Dendritic cell treated with granulocyte-macrophage colony-stimulating factor and Interleukin-4, amounts not matched to agents 40 ng/mL and 50 ng/mL, for 4 days (primary cell): Measurements from ENCODE around the gene MAP2K3.
"Not testable (repeated sequence)": the region's sequence is repeated elsewhere in the genome, so short reads cannot be mapped to it uniquely, and the experiment has no call there.

Source experiments
- H3K27ac Mint-ChIP-seq: one replicate; pipeline ENCODE4 v1.8.0; 2022; ENCODE audit warnings: mild to moderate bottlenecking, mixed read lengths
- H3K27me3 Mint-ChIP-seq: one replicate; pipeline ENCODE4 v1.8.0; 2022; ENCODE audit warnings: mild to moderate bottlenecking, mixed read lengths
- H3K36me3 Mint-ChIP-seq: one replicate; pipeline ENCODE4 v1.8.0; 2022; ENCODE audit warnings: low read depth, mixed read lengths
- H3K4me1 Mint-ChIP-seq: one replicate; pipeline ENCODE4 v1.8.0; 2022; ENCODE audit warnings: low read depth, mixed read lengths
- H3K4me3 Mint-ChIP-seq: one replicate; pipeline ENCODE4 v1.8.0; 2022; ENCODE audit warnings: mild to moderate bottlenecking, moderate library complexity, mixed read lengths
- H3K9me3 Mint-ChIP-seq: one replicate; pipeline ENCODE4 v1.8.0; 2022; ENCODE audit warnings: mixed read lengths
- intact Hi-C: fragments of 100-400 bp; cut with micrococcal nuclease; formaldehyde crosslinking; loops from one replicate; pipeline ENCODE4 v1.15.0; 2022

MAP2K3 gene

DNA sequence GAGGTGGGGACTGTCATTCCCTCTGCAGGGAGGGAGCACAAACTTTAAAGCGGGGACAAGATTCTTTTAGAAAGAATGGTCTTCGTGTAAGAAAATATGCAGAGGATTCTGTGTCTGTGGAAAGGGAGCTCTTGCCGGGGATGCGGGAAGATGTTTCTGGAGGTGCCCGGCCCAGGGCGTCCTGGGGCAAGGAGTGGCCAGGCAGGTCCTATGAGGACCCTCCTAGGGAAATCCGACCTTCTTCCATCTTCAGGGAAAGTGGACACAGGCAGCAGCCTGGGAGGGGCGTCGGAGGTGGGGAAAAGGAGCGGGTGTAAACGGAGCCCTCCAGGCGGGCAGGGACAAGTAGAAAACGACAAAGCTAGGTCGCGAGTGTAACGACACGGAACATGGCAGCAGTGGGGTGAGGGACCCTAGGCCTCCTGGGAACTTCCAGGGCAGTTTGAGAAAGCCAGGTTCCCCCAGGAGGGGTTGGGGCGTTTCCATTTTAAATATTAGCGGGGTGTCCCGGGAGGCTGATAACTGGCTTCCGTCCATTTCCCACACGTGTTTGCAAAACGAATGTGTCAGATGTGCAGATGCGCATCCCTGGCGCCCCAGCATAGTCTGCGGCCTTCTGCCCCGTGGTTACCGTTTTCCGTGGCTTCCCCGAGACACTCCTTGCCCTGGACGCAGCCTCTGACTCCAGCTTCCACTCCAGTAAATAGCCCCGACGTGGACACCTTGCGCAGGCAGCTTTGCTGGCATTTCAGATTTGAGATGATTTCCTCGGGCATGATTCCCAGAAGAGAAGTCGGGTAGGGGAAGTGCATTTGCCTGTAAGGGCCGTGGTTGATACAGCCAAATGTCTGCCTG lies 39.0 kb downstream of the MAP2K3 start:
- intact Hi-C loops = loop anchor here (5.0 kb wide), 3 partner anchors 41 to 189 kb away; partner anchors contain the start of gene MAP2K3

DNA sequence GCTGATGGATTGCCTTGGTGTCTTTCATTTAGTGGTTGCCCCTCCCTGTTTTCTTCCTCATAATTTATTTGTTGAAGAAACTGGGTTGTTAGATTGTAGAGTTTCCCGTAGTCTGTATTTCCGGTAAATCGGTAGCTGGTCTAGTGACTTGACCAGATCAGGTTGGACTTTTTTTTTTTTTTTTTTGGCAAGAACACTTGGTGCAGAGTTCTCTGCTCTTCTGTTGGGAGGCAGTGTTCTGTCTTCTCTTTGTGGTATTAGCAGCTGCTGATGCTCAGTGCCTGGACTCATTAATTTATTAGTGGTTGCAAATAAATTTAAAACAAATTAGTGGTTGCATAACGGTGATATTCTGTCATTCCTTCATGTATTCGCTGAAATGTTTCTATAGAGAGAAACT lies 40.2 kb downstream of the MAP2K3 start:
- intact Hi-C loops = loop anchor here (5.0 kb wide), 3 partner anchors 42 to 188 kb away; partner anchors contain the start of gene MAP2K3
- H3K27ac Mint-ChIP-seq, H3K36me3 Mint-ChIP-seq, H3K4me3 Mint-ChIP-seq: not testable (repeated sequence)
- H3K9me3 Mint-ChIP-seq = peaks cover 17% of the 10 kb centered on the region
- peaks cover 18% of the 10 kb centered on the region for H3K27me3 Mint-ChIP-seq
- peaks cover 32% of the 10 kb centered on the region for H3K4me1 Mint-ChIP-seq

More for the DNA sequence above, 39.0 kb downstream of the MAP2K3 start:
- H3K9me3 Mint-ChIP-seq, H3K36me3 Mint-ChIP-seq: not testable (repeated sequence)
- Mint-ChIP-seq H3K27me3 (peaks cover 12% of the 10 kb centered on the region), H3K4me1 (peaks cover 32% of the 10 kb centered on the region), H3K4me3 (peak overlapping the region; percentile 84), H3K27ac (peak overlapping the region; percentile 56)

DNA sequence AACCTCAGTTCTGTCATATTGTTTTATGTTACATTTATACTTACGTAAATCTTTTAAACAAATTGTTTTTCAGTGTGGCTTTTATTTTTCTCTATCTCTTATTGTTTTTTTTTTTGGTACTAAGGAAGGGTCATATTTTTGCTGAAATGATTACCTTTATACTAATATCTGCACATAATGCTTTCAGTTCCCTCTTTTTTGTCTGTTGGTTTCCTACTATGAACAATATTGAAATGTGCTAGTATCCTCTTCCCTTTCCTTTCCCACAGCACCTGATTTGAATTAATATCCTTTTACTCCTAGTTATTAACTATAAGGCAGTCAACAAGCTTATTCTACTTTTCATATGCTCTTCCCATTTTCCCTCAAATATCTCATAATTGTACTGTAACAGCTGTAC lies 43.4 kb downstream of the MAP2K3 start:
- intact Hi-C loops, H3K36me3 Mint-ChIP-seq, H3K27ac Mint-ChIP-seq, H3K4me3 Mint-ChIP-seq: not testable (repeated sequence)
- H3K27me3 Mint-ChIP-seq = peaks cover 18% of the 10 kb centered on the region
- peaks cover 21% of the 10 kb centered on the region for H3K4me1 Mint-ChIP-seq
- peaks cover 18% of the 10 kb centered on the region for H3K9me3 Mint-ChIP-seq

GRCh38 chr17:21328778-21329177 lies 44.3 kb downstream of the MAP2K3 start:
- peaks cover 12% of the 10 kb centered on the region for H3K4me1 Mint-ChIP-seq
- H3K36me3 Mint-ChIP-seq = not testable (repeated sequence)

GRCh38 chr17:21330436-21331160 lies 46.1 kb downstream of the MAP2K3 start:
- Mint-ChIP-seq H3K4me3 (no peak overlapping the region), H3K27ac (no peak overlapping the region), H3K27me3 (peaks cover 10% of the 10 kb centered on the region), H3K4me1 (peaks cover 8% of the 10 kb centered on the region), H3K9me3 (peaks cover 18% of the 10 kb centered on the region), H3K36me3 (no peaks in the 10 kb centered on the region)
- intact Hi-C loops = no loop called here

More at GRCh38 chr17:21328778-21329177, 44.3 kb downstream of the MAP2K3 start:
- H3K27me3 Mint-ChIP-seq = peaks cover 11% of the 10 kb centered on the region
- intact Hi-C loops, H3K4me3 Mint-ChIP-seq, H3K27ac Mint-ChIP-seq: not testable (repeated sequence)
- peaks cover 18% of the 10 kb centered on the region for H3K9me3 Mint-ChIP-seq

DNA sequence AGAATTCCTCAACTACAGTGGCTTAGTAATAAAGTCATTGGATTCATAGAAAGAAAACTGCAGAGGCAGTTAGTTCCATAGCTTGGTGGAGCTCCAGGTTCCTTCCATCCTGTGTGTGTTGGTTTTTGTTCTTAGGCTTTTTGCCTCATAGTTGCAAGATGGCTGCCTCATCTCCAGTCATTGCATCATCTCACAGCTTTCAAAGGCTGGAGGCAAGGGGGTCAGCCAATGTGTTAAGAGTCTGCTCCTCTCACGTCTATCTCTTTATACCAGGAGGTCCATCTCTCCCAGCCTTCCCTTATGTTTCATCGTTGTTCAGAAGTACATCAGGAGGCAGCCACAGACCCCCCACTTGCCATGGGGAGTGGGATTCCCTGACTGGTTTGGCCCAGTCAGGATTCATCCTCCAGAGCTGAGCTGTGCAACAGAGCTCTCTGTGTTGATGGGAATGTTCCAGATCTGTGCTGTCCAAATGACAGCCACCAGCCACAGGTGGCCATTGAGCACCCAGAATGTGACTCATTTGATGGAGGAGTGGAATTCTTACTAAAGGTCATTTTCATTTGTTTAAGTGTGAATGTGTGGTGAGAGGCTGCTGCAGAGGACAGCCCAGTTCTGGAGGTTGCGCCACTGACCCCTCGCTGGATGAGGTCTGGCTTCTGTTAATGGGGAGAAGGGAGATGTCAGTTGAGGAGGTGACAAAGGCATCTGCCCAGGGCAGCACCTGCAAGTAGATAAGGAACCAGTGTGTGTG lies 52.2 kb downstream of the MAP2K3 start:
- H3K27ac Mint-ChIP-seq, H3K9me3 Mint-ChIP-seq, intact Hi-C loops, H3K4me3 Mint-ChIP-seq, H3K4me1 Mint-ChIP-seq, H3K36me3 Mint-ChIP-seq: not testable (repeated sequence)
- peaks cover 13% of the 10 kb centered on the region for H3K27me3 Mint-ChIP-seq

DNA sequence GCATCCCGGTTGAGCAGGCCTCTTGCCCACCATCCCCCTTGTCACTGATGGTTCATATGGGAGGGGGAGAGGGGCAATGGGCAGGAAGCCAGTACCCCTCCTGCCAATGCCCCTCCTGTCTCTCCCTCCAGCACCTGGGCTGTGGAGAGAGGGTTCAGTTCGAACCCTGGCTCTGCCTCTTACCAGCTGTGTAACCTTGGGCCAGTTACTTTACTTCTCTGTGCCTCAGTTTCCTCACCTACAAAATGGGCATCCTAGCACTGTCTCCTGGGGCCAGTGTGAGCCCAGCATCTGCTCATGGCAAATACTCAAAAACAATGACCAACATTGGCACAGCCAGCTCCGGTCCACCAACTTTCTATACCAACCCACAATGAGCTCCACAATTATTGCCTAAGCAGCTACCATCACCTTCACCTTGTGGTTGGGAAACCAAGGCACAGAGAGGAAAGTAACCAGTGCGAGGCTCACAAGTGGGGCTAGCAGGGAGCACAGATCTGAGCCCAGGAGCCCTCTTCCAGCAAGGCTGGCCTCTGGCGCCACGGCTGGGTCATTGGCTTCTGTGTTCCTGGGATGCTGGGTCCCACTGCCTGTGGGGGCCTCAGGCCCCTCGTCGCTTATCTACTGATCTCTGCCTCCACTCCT lies 53.6 kb downstream of the MAP2K3 start:
- intact Hi-C loops, H3K4me3 Mint-ChIP-seq, H3K4me1 Mint-ChIP-seq, H3K9me3 Mint-ChIP-seq, H3K27ac Mint-ChIP-seq, H3K36me3 Mint-ChIP-seq: not testable (repeated sequence)
- H3K27me3 Mint-ChIP-seq = peaks cover 11% of the 10 kb centered on the region

GRCh38 chr17:21339011-21339410 lies 54.5 kb downstream of the MAP2K3 start:
- Mint-ChIP-seq H3K4me1 (no peaks in the 10 kb centered on the region), H3K9me3 (no peaks in the 10 kb centered on the region), H3K27me3 (peaks cover 11% of the 10 kb centered on the region), H3K36me3 (no peaks in the 10 kb centered on the region), H3K27ac (no peak overlapping the region), H3K4me3 (no peak overlapping the region)
- intact Hi-C loops = no loop called here

DNA sequence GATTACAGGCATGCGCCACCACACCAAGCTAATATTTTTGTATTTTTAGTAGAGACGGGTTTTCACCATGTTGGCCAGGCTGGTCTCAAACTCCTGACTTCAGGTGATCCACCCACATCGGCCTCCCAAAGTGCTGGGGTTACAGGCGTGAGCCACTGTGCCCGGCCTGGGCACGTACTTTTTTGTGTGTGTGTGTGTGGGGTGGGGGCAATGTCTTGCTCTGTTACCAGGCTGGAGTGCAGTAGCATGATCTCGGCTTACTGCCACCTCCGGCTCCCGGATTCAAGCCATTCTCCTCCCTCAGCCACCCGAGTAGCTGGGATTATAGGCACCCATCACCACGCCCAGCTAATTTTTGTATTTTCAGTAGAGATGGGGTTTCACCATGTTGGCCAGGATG lies 55.1 kb downstream of the MAP2K3 start:
- peaks cover 11% of the 10 kb centered on the region for H3K27me3 Mint-ChIP-seq
- H3K27ac Mint-ChIP-seq, intact Hi-C loops, H3K4me3 Mint-ChIP-seq, H3K9me3 Mint-ChIP-seq, H3K4me1 Mint-ChIP-seq, H3K36me3 Mint-ChIP-seq: not testable (repeated sequence)

DNA sequence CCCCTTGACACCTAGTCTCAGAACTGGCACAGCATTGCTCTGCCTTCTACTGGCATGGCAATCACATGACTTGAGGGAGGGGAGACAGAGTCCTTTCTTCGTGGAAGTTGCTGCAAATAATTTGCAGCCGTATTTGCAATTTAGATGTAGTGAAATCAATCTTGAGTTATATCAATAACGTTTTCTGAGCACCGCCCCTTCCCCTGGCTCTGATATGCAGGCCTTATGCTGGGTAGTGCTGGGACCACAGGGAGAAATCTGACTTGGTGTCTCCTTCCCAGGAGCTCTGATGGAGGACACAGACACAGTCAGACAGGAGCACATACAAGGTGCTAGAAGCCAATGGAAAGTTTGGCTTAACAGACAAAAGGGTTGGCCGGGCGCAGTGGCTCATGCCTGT lies 55.9 kb downstream of the MAP2K3 start:
- H3K36me3 Mint-ChIP-seq, intact Hi-C loops, H3K27ac Mint-ChIP-seq, H3K4me1 Mint-ChIP-seq, H3K4me3 Mint-ChIP-seq, H3K9me3 Mint-ChIP-seq: not testable (repeated sequence)
- H3K27me3 Mint-ChIP-seq = peaks cover 14% of the 10 kb centered on the region

GRCh38 chr17:21341279-21341678 lies 56.8 kb downstream of the MAP2K3 start:
- H3K9me3 Mint-ChIP-seq, H3K4me3 Mint-ChIP-seq, intact Hi-C loops, H3K36me3 Mint-ChIP-seq, H3K27ac Mint-ChIP-seq, H3K4me1 Mint-ChIP-seq: not testable (repeated sequence)
- peaks cover 15% of the 10 kb centered on the region for H3K27me3 Mint-ChIP-seq

GRCh38 chr17:21341925-21342540 lies 57.5 kb downstream of the MAP2K3 start:
- intact Hi-C loops = not testable (repeated sequence)

More at GRCh38 chr17:21341925-21342540, 57.5 kb downstream of the MAP2K3 start:
- not testable (repeated sequence) for H3K4me1 Mint-ChIP-seq, H3K27ac Mint-ChIP-seq, H3K4me3 Mint-ChIP-seq, H3K9me3 Mint-ChIP-seq, H3K36me3 Mint-ChIP-seq
- H3K27me3 Mint-ChIP-seq = peaks cover 15% of the 10 kb centered on the region
